Upper lobe of left lung (tissue), 6 donors: Measurements from ENCODE around the gene BCAS3. TPM values are rescaled to one million over a fixed set of nuclear protein-coding genes. Genes with fewer than 3 reads are reported as not detected.

Experiments
- ATAC-seq, 2 donors: fragments of 200-7000 bp; cut with Tn5 transposase; one replicate each; pipeline ENCODE4 v1.9.1; 2022; ENCODE audit warnings: mild to moderate bottlenecking in 2 of 2, moderate library complexity in 2 of 2; ENCODE audit not compliant: low FRiP score in 2 of 2
- DNase-seq, 2 donors: peaks; one replicate each; pipeline ENCODE4 v3.0.0-alpha.2; 2019 to 2020
- H3K27ac ChIP-seq, 4 donors: fragments of 200-600 bp; sonication (generic); one replicate each; pipeline ENCODE4 v1.5.1; 2016 to 2019
- H3K27me3 ChIP-seq, 4 donors: fragments of 200-600 bp; sonication (generic); one replicate each; pipeline ENCODE4 v1.5.1; 2017 to 2019
- H3K36me3 ChIP-seq, 4 donors: fragments of 200-600 bp; sonication (generic); one replicate each; pipeline ENCODE4 v1.5.1; 2016 to 2019
- H3K4me1 ChIP-seq, 4 donors: fragments of 200-600 bp; sonication (generic); one replicate each; pipeline ENCODE4 v1.5.1; 2018 to 2019
- H3K4me3 ChIP-seq, 4 donors: fragments of 200-600 bp; sonication (generic); one replicate each; pipeline ENCODE4 v1.5.1; 2017 to 2019; ENCODE audit warnings: mild to moderate bottlenecking in 2 of 4, moderate library complexity in 1 of 4
- H3K9me3 ChIP-seq, 4 donors: fragments of 200-600 bp; sonication (generic); one replicate each; pipeline ENCODE4 v1.5.1; 2018 to 2019
- EP300 ChIP-seq, 4 donors: sonication (generic); formaldehyde crosslinking; IDR thresholded peaks; one replicate each; pipeline ENCODE4 v1.5.1; 2017; ENCODE audit warnings: antibody characterized with exemption in 4 of 4, control low read depth in 2 of 4
- POLR2A ChIP-seq, 4 donors: fragments of 450-650 bp; IDR thresholded peaks; one replicate each; pipeline ENCODE4 v1.5.1; 2016 to 2017; ENCODE audit warnings: antibody characterized with exemption in 4 of 4, mild to moderate bottlenecking in 2 of 4
- POLR2AphosphoS5 ChIP-seq, 2 donors: sonication (generic); formaldehyde crosslinking; IDR thresholded peaks; one replicate each; pipeline ENCODE4 v1.5.1; 2017; ENCODE audit warnings: antibody characterized with exemption in 2 of 2
- WGBS, 2 donors: methylation state at CpG; one replicate each; pipeline ENCODE4 v1.1.5; 2017 to 2018; 5-methylcytosine and 5-hydroxymethylcytosine counted together
- total RNA-seq, 6 donors: library from RNA; depleted of rRNA in 4 of 6; stranded (reverse); fragments of >200 nt in 4 of 6; gene quantifications; one replicate each; pipeline versions ENCODE4 v1.1.0 to v1.2.1, GENCODE V29; 2016 to 2021
- TF ChIP-seq, protein P1 (sequence below), 6 experiments: fragments of 450-650 bp in 4 of 6; fragments of 200-600 bp in 2 of 6; sonication (generic) in 2 of 6; IDR thresholded peaks; one replicate each; pipeline ENCODE4 v1.5.1; 2016 to 2019; ENCODE audit warnings: antibody characterized with exemption in 6 of 6
- donor health status: DM: no; HTN: no; CAD: no; lungs with moderate emphysema.
- donor health status: DM: no; HTN: yes; CAD: no; lungs with severe emphysema.

BCAS3 gene
- total RNA-seq, 6 donors from 2014 or later = 20.1 to 111 (median 37.0) TPM

GRCh38 chr17:61384692-61385576 lies 707.3 kb downstream of the BCAS3 start:
- Histone ChIP-seq H3K36me3 (no peaks in the 10 kb centered on the region), H3K4me1 (peaks cover 4 to 12% (median 6%) of the 10 kb centered on the region in 4 donors), H3K9me3 (no peaks in the 10 kb centered on the region), H3K27me3 (no peaks in the 10 kb centered on the region), H3K27ac (peak overlapping the region in 1 of 4 donors; percentile 56), H3K4me3 (no peak overlapping the region)
- 85 to 96% methylated on average over 9 to 13 of the region's 13 CpGs for WGBS, 2 donors
- ATAC-seq = no peak
- DNase-seq = no peak
- TF ChIP-seq EP300 (IDR thresholded peaks at IDR 0.05) = no peak
- TF ChIP-seq POLR2A (IDR thresholded peaks at IDR 0.05) = no peak
- TF ChIP-seq, protein P1, sequence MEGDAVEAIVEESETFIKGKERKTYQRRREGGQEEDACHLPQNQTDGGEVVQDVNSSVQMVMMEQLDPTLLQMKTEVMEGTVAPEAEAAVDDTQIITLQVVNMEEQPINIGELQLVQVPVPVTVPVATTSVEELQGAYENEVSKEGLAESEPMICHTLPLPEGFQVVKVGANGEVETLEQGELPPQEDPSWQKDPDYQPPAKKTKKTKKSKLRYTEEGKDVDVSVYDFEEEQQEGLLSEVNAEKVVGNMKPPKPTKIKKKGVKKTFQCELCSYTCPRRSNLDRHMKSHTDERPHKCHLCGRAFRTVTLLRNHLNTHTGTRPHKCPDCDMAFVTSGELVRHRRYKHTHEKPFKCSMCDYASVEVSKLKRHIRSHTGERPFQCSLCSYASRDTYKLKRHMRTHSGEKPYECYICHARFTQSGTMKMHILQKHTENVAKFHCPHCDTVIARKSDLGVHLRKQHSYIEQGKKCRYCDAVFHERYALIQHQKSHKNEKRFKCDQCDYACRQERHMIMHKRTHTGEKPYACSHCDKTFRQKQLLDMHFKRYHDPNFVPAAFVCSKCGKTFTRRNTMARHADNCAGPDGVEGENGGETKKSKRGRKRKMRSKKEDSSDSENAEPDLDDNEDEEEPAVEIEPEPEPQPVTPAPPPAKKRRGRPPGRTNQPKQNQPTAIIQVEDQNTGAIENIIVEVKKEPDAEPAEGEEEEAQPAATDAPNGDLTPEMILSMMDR (IDR thresholded peaks at IDR 0.05) = no peak

DNA sequence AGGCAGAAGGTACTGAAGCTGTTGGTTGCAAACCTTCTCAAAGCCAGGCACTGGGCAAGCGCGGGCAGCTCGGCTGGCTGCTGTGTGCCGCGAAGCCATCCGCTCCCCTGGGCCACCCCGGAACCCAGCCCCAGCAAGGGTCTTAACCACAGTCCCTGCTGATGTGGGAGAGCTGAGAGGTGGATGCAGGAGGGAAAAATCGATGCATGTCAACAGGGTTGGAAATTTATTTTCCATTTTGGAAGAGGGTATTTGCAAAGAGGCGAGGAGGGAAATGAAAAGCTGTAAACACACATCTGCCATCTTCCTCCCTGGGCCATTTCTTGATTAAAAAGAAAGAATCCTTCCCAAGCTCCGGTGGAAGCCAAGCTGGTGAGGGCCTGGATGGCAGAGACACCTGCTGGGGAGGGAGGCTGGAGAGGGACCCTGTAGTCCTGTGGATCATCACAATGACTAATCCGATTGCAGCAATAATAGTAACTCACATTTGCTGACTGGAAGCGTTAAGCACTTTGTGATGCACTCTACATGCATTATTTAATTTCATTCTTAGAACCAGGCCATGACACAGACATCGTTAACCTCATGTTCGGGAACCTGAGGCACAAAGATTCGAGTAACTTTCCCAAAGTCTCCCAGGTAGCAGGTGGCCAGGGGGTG lies 708.1 kb downstream of the BCAS3 start:
- H3K27ac ChIP-seq = no peak overlapping the region
- DNase-seq = no peak
- H3K36me3 ChIP-seq = no peaks in the 10 kb centered on the region
- peaks cover 10 to 16% (median 12%) of the 10 kb centered on the region in 4 donors for H3K4me1 ChIP-seq
- H3K4me3 ChIP-seq = no peak overlapping the region
- H3K27me3 ChIP-seq = no peaks in the 10 kb centered on the region
- WGBS, 2 donors = 92 to 94% methylated on average over 15 of the region's 15 CpGs
- ATAC-seq = no peak
- no peaks in the 10 kb centered on the region for H3K9me3 ChIP-seq
- TF ChIP-seq EP300 (IDR thresholded peaks at IDR 0.05) (no peak), POLR2A (IDR thresholded peaks at IDR 0.05) (no peak), POLR2AphosphoS5 (IDR thresholded peaks at IDR 0.05) (no peak)
- TF ChIP-seq, protein P1 (IDR thresholded peaks at IDR 0.05) = no peak

- Histone ChIP-seq H3K9me3 (no peaks in the 10 kb centered on the region), H3K27me3 (no peaks in the 10 kb centered on the region), H3K4me1 (peaks cover 10 to 13% (median 12%) of the 10 kb centered on the region in 4 donors), H3K27ac (no peak overlapping the region), H3K4me3 (no peak overlapping the region), H3K36me3 (no peaks in the 10 kb centered on the region)
- ATAC-seq (no peak), DNase-seq (no peak)
- TF ChIP-seq POLR2A (IDR thresholded peaks at IDR 0.05) (no peak), POLR2AphosphoS5 (IDR thresholded peaks at IDR 0.05) (no peak), EP300 (IDR thresholded peaks at IDR 0.05) (no peak)
- TF ChIP-seq, protein P1 (IDR thresholded peaks at IDR 0.05) = no peak
- WGBS, 2 donors = 90 to 94% methylated on average over 5 to 6 of the region's 6 CpGs
Measured at GRCh38 chr17:61386251-61386650, 708.6 kb downstream of the BCAS3 start.

- ATAC-seq (no peak), DNase-seq (no peak)
- Histone ChIP-seq H3K4me3 (no peak overlapping the region), H3K27me3 (no peaks in the 10 kb centered on the region), H3K36me3 (no peaks in the 10 kb centered on the region), H3K27ac (no peak overlapping the region), H3K9me3 (no peaks in the 10 kb centered on the region), H3K4me1 (peaks cover 10 to 13% (median 12%) of the 10 kb centered on the region in 4 donors)
- 97 to 98% methylated on average over 7 to 8 of the region's 8 CpGs for WGBS, 2 donors
- no peak for TF ChIP-seq EP300 (IDR thresholded peaks at IDR 0.05)
- no peak for TF ChIP-seq POLR2A (IDR thresholded peaks at IDR 0.05)
- TF ChIP-seq, protein P1 (IDR thresholded peaks at IDR 0.05) = no peak
- TF ChIP-seq POLR2AphosphoS5 (IDR thresholded peaks at IDR 0.05) = no peak
Measured at GRCh38 chr17:61387011-61387410, 709.4 kb downstream of the BCAS3 start.
